Right forelimb (tissue), 1 donor: ENCODE data around the gene ESPNL.
"Not testable (repeated sequence)": the region's sequence is repeated elsewhere in the genome, so short reads cannot be mapped to it uniquely, and the experiment has no call there.

Source experiments
- DNase-seq: peaks from one replicate; pipeline ENCODE4 v3.0.0-alpha.2; 2018

ESPNL gene

GRCh38 chr2:238115709-238116108, 15.6 kb downstream of the ESPNL start:
- not testable (repeated sequence) for DNase-seq

GRCh38 chr2:238116298-238117198, 16.4 kb downstream of the ESPNL start:
- DNase-seq, result no peak

- DNase-seq, result no peak
Observed at GRCh38 chr2:238117199-238118154, 17.3 kb downstream of the ESPNL start.

- DNase-seq, result no peak
Observed at GRCh38 chr2:238119756-238120462, 19.8 kb downstream of the ESPNL start.

- DNase-seq, result no peak
Observed at GRCh38 chr2:238120463-238121298, 20.5 kb downstream of the ESPNL start.

- no peak for DNase-seq
Observed at GRCh38 chr2:238121511-238122286, 21.6 kb downstream of the ESPNL start.

GRCh38 chr2:238122287-238123217, 22.4 kb downstream of the ESPNL start:
- DNase-seq, result no peak

GRCh38 chr2:238123218-238123971, 23.3 kb downstream of the ESPNL start:
- DNase-seq, result no peak

GRCh38 chr2:238123991-238124470, 23.9 kb downstream of the ESPNL start:
- no peak for DNase-seq

GRCh38 chr2:238124488-238125126, 24.5 kb downstream of the ESPNL start:
- no peak for DNase-seq

GRCh38 chr2:238125127-238125885, 25.2 kb downstream of the ESPNL start:
- no peak for DNase-seq

- no peak for DNase-seq
Observed at GRCh38 chr2:238126338-238126737, 26.2 kb downstream of the ESPNL start.

GRCh38 chr2:238126775-238127164, 26.6 kb downstream of the ESPNL start:
- no peak for DNase-seq

- DNase-seq, result peak; percentile 75
Observed at GRCh38 chr2:238127165-238128060, 27.3 kb downstream of the ESPNL start.

- DNase-seq, result no peak
Observed at GRCh38 chr2:238128061-238128440, 27.9 kb downstream of the ESPNL start.

- no peak for DNase-seq
Observed at GRCh38 chr2:238128534-238129001, 28.4 kb downstream of the ESPNL start.
